Erythroblast (primary cell): Measurements from ENCODE around the gene FMN1.

Experiments used
- GATA1 ChIP-seq: IDR thresholded peaks from 2 replicates; pipeline ENCODE4 v1.6.1; 2011; ENCODE audit warnings: low read depth, mild to moderate bottlenecking, control low read depth, low read length, moderate library complexity
- POLR2A ChIP-seq: IDR thresholded peaks from 2 replicates; pipeline ENCODE4 v1.6.1; 2011; ENCODE audit warnings: mild to moderate bottlenecking, low read length

GRCh38 chr15:33142708-33143107 lies 51.8 kb downstream of the FMN1 start:
- no peak for TF ChIP-seq POLR2A
- TF ChIP-seq GATA1: no peak
